Panc1 (cell line): ENCODE results near the gene ZNF500.

Source experiments
- POLR2AphosphoS5 ChIP-seq: IDR thresholded peaks from 2 replicates; pipeline ENCODE4 v1.6.1; 2012; ENCODE audit warnings: mild to moderate bottlenecking, low read depth, low read length, moderate library complexity
- TF ChIP-seq, protein P1 (sequence below): fragments of 450-650 bp; IDR thresholded peaks from 2 replicates; pipeline ENCODE4 v1.5.1; 2017; ENCODE audit warnings: mild to moderate bottlenecking

- TF ChIP-seq, protein P1, sequence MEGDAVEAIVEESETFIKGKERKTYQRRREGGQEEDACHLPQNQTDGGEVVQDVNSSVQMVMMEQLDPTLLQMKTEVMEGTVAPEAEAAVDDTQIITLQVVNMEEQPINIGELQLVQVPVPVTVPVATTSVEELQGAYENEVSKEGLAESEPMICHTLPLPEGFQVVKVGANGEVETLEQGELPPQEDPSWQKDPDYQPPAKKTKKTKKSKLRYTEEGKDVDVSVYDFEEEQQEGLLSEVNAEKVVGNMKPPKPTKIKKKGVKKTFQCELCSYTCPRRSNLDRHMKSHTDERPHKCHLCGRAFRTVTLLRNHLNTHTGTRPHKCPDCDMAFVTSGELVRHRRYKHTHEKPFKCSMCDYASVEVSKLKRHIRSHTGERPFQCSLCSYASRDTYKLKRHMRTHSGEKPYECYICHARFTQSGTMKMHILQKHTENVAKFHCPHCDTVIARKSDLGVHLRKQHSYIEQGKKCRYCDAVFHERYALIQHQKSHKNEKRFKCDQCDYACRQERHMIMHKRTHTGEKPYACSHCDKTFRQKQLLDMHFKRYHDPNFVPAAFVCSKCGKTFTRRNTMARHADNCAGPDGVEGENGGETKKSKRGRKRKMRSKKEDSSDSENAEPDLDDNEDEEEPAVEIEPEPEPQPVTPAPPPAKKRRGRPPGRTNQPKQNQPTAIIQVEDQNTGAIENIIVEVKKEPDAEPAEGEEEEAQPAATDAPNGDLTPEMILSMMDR, result no peak
- no peak for TF ChIP-seq POLR2AphosphoS5
Observed at GRCh38 chr16:4726616-4727015, 40.3 kb downstream of the ZNF500 start.
